HepG2 (cell line): ENCODE results near the gene UBE2D4. TPM values are rescaled to one million over a fixed set of nuclear protein-coding genes. Genes with fewer than 3 reads are reported as not detected.

Source experiments
- HOXA7 ChIP-seq: sonication (generic); formaldehyde crosslinking; IDR thresholded peaks from 2 replicates; pipeline ENCODE4 v1.8.1; 2022; ENCODE audit warnings: mild to moderate bottlenecking, missing genetic modification reagents, moderate library complexity
- MBD4 ChIP-seq: IDR thresholded peaks from 2 replicates; pipeline ENCODE4 v1.6.1; 2012; ENCODE audit warnings: low read length, inconsistent platforms, borderline replicate concordance
- ZBTB42 ChIP-seq: sonication (generic); formaldehyde crosslinking; IDR thresholded peaks from 2 replicates; pipeline ENCODE4 v1.5.0; 2020; ENCODE audit warnings: mild to moderate bottlenecking, missing genetic modification reagents
- ZNF251 ChIP-seq: sonication (generic); formaldehyde crosslinking; IDR thresholded peaks from 2 replicates; pipeline ENCODE4 v1.9.0; 2021; ENCODE audit warnings: mild to moderate bottlenecking, missing genetic modification reagents
- ZNF326 ChIP-seq: sonication (generic); formaldehyde crosslinking; IDR thresholded peaks from 2 replicates; pipeline ENCODE4 v1.4.0; 2020; ENCODE audit warnings: missing genetic modification reagents, borderline replicate concordance
- ZNF331 ChIP-seq: sonication (generic); formaldehyde crosslinking; IDR thresholded peaks from 2 replicates; pipeline ENCODE4 v1.4.0; 2020; ENCODE audit warnings: missing genetic modification reagents
- ZNF607 ChIP-seq: sonication (generic); formaldehyde crosslinking; IDR thresholded peaks from 2 replicates; pipeline ENCODE4 v1.5.1; 2020; ENCODE audit warnings: missing genetic modification reagents, mild to moderate bottlenecking, borderline replicate concordance
- polyA plus RNA-seq, 8 experiments: library from polyadenylated mRNA; depleted of rRNA in 3 of 8; stranded (reverse) in 7 of 8; unstranded in 1 of 8; fragments of >200 nt; fragmentation: Illumina TruSeq in 4 of 8; extraction: Trizol in 4 of 8; gene quantifications; 2 replicates each; pipeline versions ENCODE4 v1.2.1 to v1.2.3, GENCODE V29; 2011 to 2016; ENCODE audit warnings: low read depth in 4 of 8, missing spikeins in 1 of 8, mixed read lengths in 1 of 8; ENCODE audit not compliant: insufficient read depth in 1 of 8
- total RNA-seq, 5 experiments: library from RNA; depleted of rRNA; stranded (reverse); fragments of >200 nt; fragmentation: Illumina TruSeq; extraction: Trizol; gene quantifications; 2 replicates each; pipeline ENCODE4 v1.2.3, GENCODE V29; 2016; ENCODE audit warnings: low read depth in 1 of 5
- TF ChIP-seq, protein P1 (sequence below): sonication (generic); formaldehyde crosslinking; IDR thresholded peaks from 2 replicates; pipeline ENCODE4 v1.4.0; 2020; ENCODE audit warnings: missing genetic modification reagents
- TF ChIP-seq, protein P2 (sequence below), 2 experiments: fragments of 450-650 bp in 1 of 2; sonication (generic) in 1 of 2; formaldehyde crosslinking in 1 of 2; IDR thresholded peaks; 2 replicates each; pipeline versions ENCODE4 v1.6.1 to v1.8.0; 2016 to 2022; ENCODE audit warnings: antibody characterized with exemption in 1 of 2, mild to moderate bottlenecking in 1 of 2, missing genetic modification reagents in 1 of 2
- TF ChIP-seq, protein P3 (sequence below): sonication (generic); formaldehyde crosslinking; IDR thresholded peaks from 2 replicates; pipeline ENCODE4 v1.5.1; 2020; ENCODE audit warnings: missing genetic modification reagents, mild to moderate bottlenecking, borderline replicate concordance
- TF ChIP-seq, protein P4 (sequence below): sonication (generic); formaldehyde crosslinking; IDR thresholded peaks from 2 replicates; pipeline ENCODE4 v1.4.0; 2020; ENCODE audit warnings: mild to moderate bottlenecking, missing genetic modification reagents

The UBE2D4 gene
- total and polyA plus RNA-seq, 2 of the 13 experiments (the other 11 are each of a cell fraction or from before 2014, with no cell fraction given): 9.9 to 16.0 TPM

DNA sequence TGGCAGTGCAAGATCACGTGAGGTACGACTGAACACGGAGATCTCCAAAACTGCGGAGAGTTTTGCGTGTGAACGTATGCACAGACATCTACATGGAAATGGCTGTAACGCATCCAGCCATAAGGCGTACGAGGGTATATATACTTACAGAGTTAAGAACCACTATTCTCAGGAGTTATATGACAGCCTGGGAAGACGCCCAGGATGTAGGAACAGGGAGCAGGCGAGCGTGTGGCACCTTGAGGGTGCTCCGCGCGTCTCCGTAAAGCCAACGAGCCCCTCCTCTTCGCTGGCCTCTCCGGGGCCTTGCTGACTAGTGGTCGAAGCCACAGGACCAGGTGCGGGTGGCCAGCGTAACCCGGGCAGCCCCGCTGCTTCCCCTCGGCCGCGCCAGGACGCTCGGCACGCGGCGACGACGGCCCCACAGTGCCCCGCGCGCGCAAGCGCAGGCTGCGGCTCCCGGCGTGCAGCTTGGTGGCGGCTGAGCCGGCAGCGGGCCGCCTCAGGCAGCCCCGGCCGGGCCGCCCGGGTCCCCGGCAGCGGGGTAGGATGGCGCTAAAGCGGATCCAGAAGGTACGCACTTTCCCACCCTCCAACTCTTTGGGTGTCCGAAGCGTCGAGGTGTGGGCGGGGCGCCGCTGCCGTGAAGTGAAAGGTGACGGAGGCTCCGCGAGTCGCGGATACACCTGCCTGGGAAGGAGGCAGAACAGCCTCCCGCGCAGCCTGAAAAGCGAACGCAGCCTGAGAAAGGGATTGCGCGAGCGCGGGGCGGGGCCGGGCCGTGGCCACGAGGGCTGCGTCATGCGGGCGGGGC is at the start of gene UBE2D4 (continued):
- TF ChIP-seq, protein P1, sequence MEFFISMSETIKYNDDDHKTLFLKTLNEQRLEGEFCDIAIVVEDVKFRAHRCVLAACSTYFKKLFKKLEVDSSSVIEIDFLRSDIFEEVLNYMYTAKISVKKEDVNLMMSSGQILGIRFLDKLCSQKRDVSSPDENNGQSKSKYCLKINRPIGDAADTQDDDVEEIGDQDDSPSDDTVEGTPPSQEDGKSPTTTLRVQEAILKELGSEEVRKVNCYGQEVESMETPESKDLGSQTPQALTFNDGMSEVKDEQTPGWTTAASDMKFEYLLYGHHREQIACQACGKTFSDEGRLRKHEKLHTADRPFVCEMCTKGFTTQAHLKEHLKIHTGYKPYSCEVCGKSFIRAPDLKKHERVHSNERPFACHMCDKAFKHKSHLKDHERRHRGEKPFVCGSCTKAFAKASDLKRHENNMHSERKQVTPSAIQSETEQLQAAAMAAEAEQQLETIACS (CRISPR knock-in tag): peak; percentile 38; the same call in 1 of the 2 replicates
- TF ChIP-seq ZNF607 (CRISPR knock-in tag) (peak; percentile 96), ZNF251 (CRISPR knock-in tag) (peak; percentile 88; the same call in 1 of the 2 replicates), MBD4 (no peak), ZBTB42 (no peak), ZNF326 (CRISPR knock-in tag) (no peak), HOXA7 (CRISPR knock-in tag) (no peak), ZNF331 (CRISPR knock-in tag) (peak; percentile 72)
- TF ChIP-seq, protein P2, sequence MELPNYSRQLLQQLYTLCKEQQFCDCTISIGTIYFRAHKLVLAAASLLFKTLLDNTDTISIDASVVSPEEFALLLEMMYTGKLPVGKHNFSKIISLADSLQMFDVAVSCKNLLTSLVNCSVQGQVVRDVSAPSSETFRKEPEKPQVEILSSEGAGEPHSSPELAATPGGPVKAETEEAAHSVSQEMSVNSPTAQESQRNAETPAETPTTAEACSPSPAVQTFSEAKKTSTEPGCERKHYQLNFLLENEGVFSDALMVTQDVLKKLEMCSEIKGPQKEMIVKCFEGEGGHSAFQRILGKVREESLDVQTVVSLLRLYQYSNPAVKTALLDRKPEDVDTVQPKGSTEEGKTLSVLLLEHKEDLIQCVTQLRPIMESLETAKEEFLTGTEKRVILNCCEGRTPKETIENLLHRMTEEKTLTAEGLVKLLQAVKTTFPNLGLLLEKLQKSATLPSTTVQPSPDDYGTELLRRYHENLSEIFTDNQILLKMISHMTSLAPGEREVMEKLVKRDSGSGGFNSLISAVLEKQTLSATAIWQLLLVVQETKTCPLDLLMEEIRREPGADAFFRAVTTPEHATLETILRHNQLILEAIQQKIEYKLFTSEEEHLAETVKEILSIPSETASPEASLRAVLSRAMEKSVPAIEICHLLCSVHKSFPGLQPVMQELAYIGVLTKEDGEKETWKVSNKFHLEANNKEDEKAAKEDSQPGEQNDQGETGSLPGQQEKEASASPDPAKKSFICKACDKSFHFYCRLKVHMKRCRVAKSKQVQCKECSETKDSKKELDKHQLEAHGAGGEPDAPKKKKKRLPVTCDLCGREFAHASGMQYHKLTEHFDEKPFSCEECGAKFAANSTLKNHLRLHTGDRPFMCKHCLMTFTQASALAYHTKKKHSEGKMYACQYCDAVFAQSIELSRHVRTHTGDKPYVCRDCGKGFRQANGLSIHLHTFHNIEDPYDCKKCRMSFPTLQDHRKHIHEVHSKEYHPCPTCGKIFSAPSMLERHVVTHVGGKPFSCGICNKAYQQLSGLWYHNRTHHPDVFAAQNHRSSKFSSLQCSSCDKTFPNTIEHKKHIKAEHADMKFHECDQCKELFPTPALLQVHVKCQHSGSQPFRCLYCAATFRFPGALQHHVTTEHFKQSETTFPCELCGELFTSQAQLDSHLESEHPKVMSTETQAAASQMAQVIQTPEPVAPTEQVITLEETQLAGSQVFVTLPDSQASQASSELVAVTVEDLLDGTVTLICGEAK (IDR thresholded peaks at IDR 0.05): no peak
- TF ChIP-seq, protein P2 (CRISPR knock-in tag; IDR thresholded peaks at IDR 0.05): peak; percentile 90
- TF ChIP-seq, protein P3, sequence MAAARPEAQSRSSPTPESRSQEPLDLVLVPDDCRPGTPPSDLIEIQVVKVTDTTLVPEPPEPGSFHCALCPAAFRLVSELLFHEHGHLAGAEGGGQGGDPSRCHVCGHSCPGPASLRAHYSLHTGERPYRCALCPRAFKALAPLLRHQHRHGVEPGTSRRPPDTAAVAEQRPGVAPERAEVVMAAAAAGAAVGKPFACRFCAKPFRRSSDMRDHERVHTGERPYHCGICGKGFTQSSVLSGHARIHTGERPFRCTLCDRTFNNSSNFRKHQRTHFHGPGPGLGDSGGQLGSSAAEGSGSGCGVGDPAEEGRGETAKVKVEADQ (CRISPR knock-in tag): peak; percentile 96
- TF ChIP-seq, protein P4, sequence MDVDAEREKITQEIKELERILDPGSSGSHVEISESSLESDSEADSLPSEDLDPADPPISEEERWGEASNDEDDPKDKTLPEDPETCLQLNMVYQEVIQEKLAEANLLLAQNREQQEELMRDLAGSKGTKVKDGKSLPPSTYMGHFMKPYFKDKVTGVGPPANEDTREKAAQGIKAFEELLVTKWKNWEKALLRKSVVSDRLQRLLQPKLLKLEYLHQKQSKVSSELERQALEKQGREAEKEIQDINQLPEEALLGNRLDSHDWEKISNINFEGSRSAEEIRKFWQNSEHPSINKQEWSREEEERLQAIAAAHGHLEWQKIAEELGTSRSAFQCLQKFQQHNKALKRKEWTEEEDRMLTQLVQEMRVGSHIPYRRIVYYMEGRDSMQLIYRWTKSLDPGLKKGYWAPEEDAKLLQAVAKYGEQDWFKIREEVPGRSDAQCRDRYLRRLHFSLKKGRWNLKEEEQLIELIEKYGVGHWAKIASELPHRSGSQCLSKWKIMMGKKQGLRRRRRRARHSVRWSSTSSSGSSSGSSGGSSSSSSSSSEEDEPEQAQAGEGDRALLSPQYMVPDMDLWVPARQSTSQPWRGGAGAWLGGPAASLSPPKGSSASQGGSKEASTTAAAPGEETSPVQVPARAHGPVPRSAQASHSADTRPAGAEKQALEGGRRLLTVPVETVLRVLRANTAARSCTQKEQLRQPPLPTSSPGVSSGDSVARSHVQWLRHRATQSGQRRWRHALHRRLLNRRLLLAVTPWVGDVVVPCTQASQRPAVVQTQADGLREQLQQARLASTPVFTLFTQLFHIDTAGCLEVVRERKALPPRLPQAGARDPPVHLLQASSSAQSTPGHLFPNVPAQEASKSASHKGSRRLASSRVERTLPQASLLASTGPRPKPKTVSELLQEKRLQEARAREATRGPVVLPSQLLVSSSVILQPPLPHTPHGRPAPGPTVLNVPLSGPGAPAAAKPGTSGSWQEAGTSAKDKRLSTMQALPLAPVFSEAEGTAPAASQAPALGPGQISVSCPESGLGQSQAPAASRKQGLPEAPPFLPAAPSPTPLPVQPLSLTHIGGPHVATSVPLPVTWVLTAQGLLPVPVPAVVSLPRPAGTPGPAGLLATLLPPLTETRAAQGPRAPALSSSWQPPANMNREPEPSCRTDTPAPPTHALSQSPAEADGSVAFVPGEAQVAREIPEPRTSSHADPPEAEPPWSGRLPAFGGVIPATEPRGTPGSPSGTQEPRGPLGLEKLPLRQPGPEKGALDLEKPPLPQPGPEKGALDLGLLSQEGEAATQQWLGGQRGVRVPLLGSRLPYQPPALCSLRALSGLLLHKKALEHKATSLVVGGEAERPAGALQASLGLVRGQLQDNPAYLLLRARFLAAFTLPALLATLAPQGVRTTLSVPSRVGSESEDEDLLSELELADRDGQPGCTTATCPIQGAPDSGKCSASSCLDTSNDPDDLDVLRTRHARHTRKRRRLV (CRISPR knock-in tag): no peak
